Activated T-helper 2 cell treated with anti-CD3 and anti-CD28 coated beads, Interferon-gamma antibody, Interleukin-2, Interleukin-4, amounts not matched to agents 10 μg/mL and 5 μg/mL and 100 μg/mL, durations not matched to agents 14 hours and 24 hours and 36 hours (primary cell): ENCODE measurements around the gene MAGEL2. TPM values are rescaled to one million over a fixed set of nuclear protein-coding genes. Genes with fewer than 3 reads are reported as not detected.

Source experiments
- DNase-seq: peaks from one replicate; pipeline ENCODE4 v3.0.0; 2021; ENCODE audit warnings: low spot score
- H3K27ac Mint-ChIP-seq: one replicate; pipeline ENCODE4 v1.8.0; 2021; ENCODE audit warnings: mixed read lengths
- H3K27me3 Mint-ChIP-seq: one replicate; pipeline ENCODE4 v1.8.0; 2021; ENCODE audit warnings: low read depth, mixed read lengths
- H3K36me3 Mint-ChIP-seq: one replicate; pipeline ENCODE4 v1.8.0; 2021; ENCODE audit warnings: low read depth, mixed read lengths
- H3K4me1 Mint-ChIP-seq: one replicate; pipeline ENCODE4 v1.8.0; 2021; ENCODE audit warnings: low read depth, mixed read lengths
- H3K4me3 Mint-ChIP-seq: one replicate; pipeline ENCODE4 v1.8.0; 2021; ENCODE audit warnings: low read depth, mild to moderate bottlenecking, moderate library complexity, mixed read lengths
- H3K9me3 Mint-ChIP-seq: one replicate; pipeline ENCODE4 v1.8.0; 2021; ENCODE audit warnings: mixed read lengths
- intact Hi-C: fragments of 100-400 bp; cut with micrococcal nuclease; formaldehyde crosslinking; loops from one replicate; pipeline ENCODE4 v1.15.1; 2023
- total RNA-seq: library from RNA; stranded (reverse); gene quantifications from 2 replicates; pipeline ENCODE4 v1.2.3, GENCODE V29; 2022

The MAGEL2 gene
- total RNA-seq, 1 donor from 2014 or later = not detected

DNA sequence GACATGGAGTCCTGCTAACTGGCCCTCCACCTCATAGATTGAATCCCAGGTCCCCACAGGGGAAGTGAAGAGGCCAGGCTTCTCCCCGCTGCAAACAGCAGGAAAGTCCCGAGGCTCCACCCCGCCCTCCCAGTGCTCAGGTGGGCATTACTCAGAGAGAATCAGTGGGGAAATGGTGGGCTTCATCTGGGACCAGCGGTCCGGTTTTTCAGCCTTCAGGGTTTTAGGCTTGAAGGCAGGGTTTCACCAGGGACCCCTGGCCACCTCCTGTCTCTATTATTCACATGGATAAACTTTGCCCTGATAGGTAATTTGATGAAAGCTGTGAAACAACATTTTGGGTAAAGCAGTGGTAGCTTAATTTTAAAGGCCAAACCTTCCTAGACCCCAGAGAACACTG is 50.9 kb downstream of the MAGEL2 start:
- Mint-ChIP-seq H3K27ac (no peak overlapping the region), H3K36me3 (no peaks in the 10 kb centered on the region), H3K9me3 (peaks cover 3% of the 10 kb centered on the region), H3K27me3 (no peaks in the 10 kb centered on the region), H3K4me3 (no peak overlapping the region), H3K4me1 (no peaks in the 10 kb centered on the region)
- DNase-seq = no peak
- intact Hi-C loops = no loop called here

DNA sequence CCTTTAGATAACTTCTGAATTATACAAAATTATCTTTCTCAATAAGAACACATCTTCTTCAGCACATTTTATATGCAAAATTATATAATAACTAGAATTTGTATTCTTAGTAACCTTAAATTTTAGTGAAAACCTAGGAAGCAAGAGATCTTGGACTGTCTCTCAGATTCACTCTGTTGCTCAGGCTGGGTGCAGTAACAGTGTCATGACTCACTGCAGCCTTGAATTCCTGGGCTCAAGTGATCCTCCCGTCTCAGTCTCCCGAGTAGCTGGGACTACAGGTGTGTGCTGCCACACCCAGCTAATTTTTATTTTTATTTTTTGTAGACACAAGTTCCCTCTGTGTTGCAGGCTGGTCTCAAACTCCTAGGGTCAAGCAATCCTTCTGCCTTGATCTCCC is 52.3 kb downstream of the MAGEL2 start:
- Mint-ChIP-seq H3K27ac (no peak overlapping the region), H3K9me3 (no peaks in the 10 kb centered on the region), H3K4me3 (no peak overlapping the region), H3K4me1 (no peaks in the 10 kb centered on the region), H3K27me3 (no peaks in the 10 kb centered on the region), H3K36me3 (no peaks in the 10 kb centered on the region)
- intact Hi-C loops = no loop called here
- no peak for DNase-seq

DNA sequence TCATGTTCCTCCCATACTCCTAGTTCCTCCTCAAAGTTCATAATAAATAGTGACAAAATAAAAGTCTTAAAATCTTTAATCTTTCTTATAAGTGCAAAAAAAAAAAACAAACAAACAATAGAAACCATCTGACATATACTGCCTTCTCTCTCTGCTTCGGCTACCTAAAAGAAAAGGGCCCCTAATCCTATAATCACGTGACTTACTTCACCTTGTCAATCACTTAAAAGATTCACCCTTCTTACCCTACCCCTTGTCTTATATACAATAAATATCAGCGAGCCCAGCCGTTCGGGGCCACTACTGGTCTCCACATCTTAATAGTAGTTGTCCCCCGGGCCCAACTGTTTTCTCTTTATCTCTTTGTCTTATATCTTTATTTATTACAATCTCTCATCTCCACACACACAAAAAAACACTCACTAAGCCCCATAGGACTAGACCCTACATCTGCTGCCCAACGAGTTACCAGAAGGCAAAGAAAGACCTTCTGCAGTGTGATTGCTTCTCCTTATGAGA is 53.4 kb downstream of the MAGEL2 start:
- Mint-ChIP-seq H3K36me3 (no peaks in the 10 kb centered on the region), H3K27me3 (no peaks in the 10 kb centered on the region), H3K9me3 (no peaks in the 10 kb centered on the region), H3K27ac (no peak overlapping the region), H3K4me1 (no peaks in the 10 kb centered on the region), H3K4me3 (no peak overlapping the region)
- DNase-seq = no peak
- intact Hi-C loops = no loop called here

Other genes with a start within 250 kb of the MAGEL2 start
- gene GOLGA6L2, start 200.6 kb downstream of the MAGEL2 start, total RNA-seq = not detected in 2 replicates
- 1.0 and 1.9 TPM in 2 replicates for gene MKRN3, start 82.2 kb downstream of the MAGEL2 start, total RNA-seq
- gene NDN, start 39.4 kb upstream of the MAGEL2 start, total RNA-seq = 4.3 and 4.8 TPM in 2 replicates